HL-60 (cell line): Measurements from ENCODE around the gene AKT2.

Experiments used
- DNase-seq, 2 experiments: peaks; one replicate each; pipeline ENCODE4 v3.0.0-alpha.2; 2010 to 2020; ENCODE audit warnings: low read depth in 1 of 2, low spot score in 1 of 2
- H3K27ac ChIP-seq: fragments of 250-450 bp; sonication (Bioruptor Pico); replicated peaks from 2 replicates; pipeline ENCODE4 v1.5.1; 2020; ENCODE audit warnings: mild to moderate bottlenecking, moderate library complexity
- H3K27me3 ChIP-seq: fragments of 250-450 bp; sonication (Bioruptor Pico); 2 replicates; pipeline ENCODE4 v1.5.1; 2021; ENCODE audit warnings: mild to moderate bottlenecking, moderate library complexity; ENCODE audit not compliant: insufficient read depth, poor library complexity, severe bottlenecking
- H3K4me3 ChIP-seq: replicated peaks from 2 replicates; pipeline ENCODE4 v1.5.1; 2011; ENCODE audit warnings: mild to moderate bottlenecking, control low read depth, low read length; ENCODE audit not compliant: insufficient read depth
- CTCF ChIP-seq: IDR thresholded peaks from one replicate; pipeline ENCODE4 v1.5.1; 2011; ENCODE audit warnings: low read length, control low read depth, inconsistent platforms; ENCODE audit not compliant: insufficient read depth
- GABPA ChIP-seq: IDR thresholded peaks from 2 replicates; pipeline ENCODE4 v1.6.1; 2012; ENCODE audit warnings: low read depth
- POLR2AphosphoS5 ChIP-seq: IDR thresholded peaks from 2 replicates; pipeline ENCODE4 v1.6.1; 2012; ENCODE audit warnings: low read depth
- REST ChIP-seq: IDR thresholded peaks from 2 replicates; pipeline ENCODE4 v1.6.1; 2012; ENCODE audit warnings: low read depth; ENCODE audit not compliant: insufficient replicate concordance
- SPI1 ChIP-seq: IDR thresholded peaks from 2 replicates; pipeline ENCODE4 v1.6.1; 2012; ENCODE audit warnings: low read depth, mild to moderate bottlenecking, borderline replicate concordance

The AKT2 gene

GRCh38 chr19:40241809-40242384, 43.2 kb downstream of the AKT2 start:
- Histone ChIP-seq H3K4me3 (no peak overlapping the region), H3K27ac (no peak overlapping the region), H3K27me3 (no peaks in the 10 kb centered on the region)
- DNase-seq: no peak
- no peak for TF ChIP-seq REST
- TF ChIP-seq SPI1: no peak
- TF ChIP-seq CTCF: no peak
- no peak for TF ChIP-seq GABPA
- no peak for TF ChIP-seq POLR2AphosphoS5

- DNase-seq: no peak
- Histone ChIP-seq H3K27ac (no peak overlapping the region), H3K4me3 (no peak overlapping the region), H3K27me3 (no peaks in the 10 kb centered on the region)
- TF ChIP-seq POLR2AphosphoS5 (no peak), SPI1 (no peak), REST (no peak), GABPA (no peak), CTCF (no peak)
These were observed 43.9 kb downstream of the AKT2 start for GRCh38 chr19:40241125-40241808.

GRCh38 chr19:40240332-40240731, 44.8 kb downstream of the AKT2 start:
- no peak overlapping the region for H3K27ac ChIP-seq
- H3K4me3 ChIP-seq: no peak overlapping the region
- TF ChIP-seq POLR2AphosphoS5 (no peak), GABPA (no peak), REST (no peak), CTCF (no peak), SPI1 (no peak)
- no peak for DNase-seq
- no peaks in the 10 kb centered on the region for H3K27me3 ChIP-seq
